Body of pancreas (tissue), 4 donors: ENCODE data around the gene MRPL36. TPM values are rescaled to one million over a fixed set of nuclear protein-coding genes. Genes with fewer than 3 reads are reported as not detected.

Source experiments
- ATAC-seq: fragments of 150-250 bp; one replicate; pipeline ENCODE4 v1.9.1; 2016
- DNase-seq, 4 donors: peaks; one replicate each; pipeline ENCODE4 v3.0.0-alpha.2; 2019
- H3K27ac ChIP-seq, 4 donors: fragments of 200-600 bp; sonication (generic); 1 replicate in 3 of 4; 2 replicates in 1 of 4; pipeline versions ENCODE4 v1.5.1 to v1.6.1; 2016 to 2019; ENCODE audit warnings: mild to moderate bottlenecking in 1 of 4, mixed read lengths in 1 of 4, moderate library complexity in 1 of 4
- H3K27me3 ChIP-seq, 2 donors: fragments of 200-600 bp; sonication (generic); one replicate each; pipeline ENCODE4 v1.6.0; 2016; ENCODE audit warnings: mild to moderate bottlenecking in 1 of 2
- H3K36me3 ChIP-seq, 2 donors: fragments of 200-600 bp; sonication (generic); replicated peaks in 1 of 2; 2 replicates each; pipeline ENCODE4 v1.5.1; 2016; ENCODE audit warnings: low read depth in 2 of 2; ENCODE audit not compliant: insufficient read depth in 1 of 2
- H3K4me1 ChIP-seq: fragments of 200-600 bp; sonication (generic); one replicate; pipeline ENCODE4 v1.6.0; 2016
- H3K4me3 ChIP-seq, 2 donors: fragments of 200-600 bp; sonication (generic); 1 replicate in 1 of 2; 2 replicates in 1 of 2; pipeline ENCODE4 v1.5.1; 2016 to 2019
- H3K9me3 ChIP-seq, 3 donors: fragments of 200-600 bp; sonication (generic); 1 replicate in 2 of 3; 2 replicates in 1 of 3; pipeline ENCODE4 v1.5.1; 2016
- POLR2A ChIP-seq, 3 donors: fragments of 450-650 bp; IDR thresholded peaks; one replicate each; pipeline ENCODE4 v1.6.1; 2016; ENCODE audit warnings: antibody characterized with exemption in 3 of 3, mild to moderate bottlenecking in 2 of 3
- WGBS, 2 donors: methylation state at CpG; one replicate each; pipeline ENCODE4 v1.1.5; 2017; 5-methylcytosine and 5-hydroxymethylcytosine counted together
- intact Hi-C: fragments of 100-400 bp; cut with DNase I; formaldehyde crosslinking; loops from one replicate; pipeline ENCODE4 v1.15.1; 2023
- total RNA-seq, 2 donors: library from RNA; depleted of rRNA; stranded (reverse); fragments of >200 nt; gene quantifications; one replicate each; pipeline ENCODE4 v1.1.0, GENCODE V29; 2016
- TF ChIP-seq, protein P1 (sequence below), 7 experiments: fragments of 450-650 bp in 4 of 7; fragments of 200-600 bp in 3 of 7; sonication (generic) in 3 of 7; IDR thresholded peaks; one replicate each; pipeline ENCODE4 v1.5.1; 2016 to 2019; ENCODE audit warnings: antibody characterized with exemption in 7 of 7

The MRPL36 gene
- total RNA-seq, 2 donors from 2014 or later: 4.9 to 16.3 TPM

DNA sequence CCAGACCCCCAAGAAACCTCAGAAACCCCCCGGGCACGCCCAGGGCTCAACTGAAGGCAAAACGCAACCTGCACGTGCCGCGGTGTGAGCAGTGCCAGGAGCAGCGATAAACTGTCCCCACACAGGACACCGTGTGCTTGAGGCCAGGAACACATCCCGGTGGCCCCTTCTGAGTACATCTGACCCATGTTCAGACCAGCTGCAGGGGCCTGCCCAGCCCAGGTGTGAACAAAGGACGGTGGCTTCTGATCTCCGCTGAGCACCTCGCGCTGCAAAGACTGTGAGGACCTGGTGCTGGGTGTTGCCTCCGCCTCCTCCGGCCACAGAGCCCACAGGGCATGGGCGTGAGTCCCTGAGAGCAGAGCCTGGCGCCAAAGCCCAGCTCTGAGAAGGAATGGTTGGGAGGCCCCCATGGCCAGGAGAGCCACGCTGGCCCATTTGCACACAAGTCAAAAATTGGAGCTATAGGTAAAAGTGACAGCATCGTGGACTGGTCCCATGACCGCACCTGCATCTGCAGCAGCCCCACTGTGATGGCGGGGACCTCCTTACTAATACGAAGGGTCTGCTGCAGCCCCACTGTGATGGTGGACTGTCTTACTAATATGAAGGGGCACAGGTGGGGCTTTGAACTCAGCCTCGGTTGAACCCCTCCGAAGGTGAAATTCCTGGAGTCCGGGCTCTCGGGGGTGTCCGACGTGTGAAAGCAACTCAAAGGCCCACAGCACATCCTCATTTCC is 33.0 kb upstream of the MRPL36 start:
- H3K4me3 ChIP-seq: no peak overlapping the region
- TF ChIP-seq POLR2A (IDR thresholded peaks at IDR 0.05): no peak
- TF ChIP-seq, protein P1, sequence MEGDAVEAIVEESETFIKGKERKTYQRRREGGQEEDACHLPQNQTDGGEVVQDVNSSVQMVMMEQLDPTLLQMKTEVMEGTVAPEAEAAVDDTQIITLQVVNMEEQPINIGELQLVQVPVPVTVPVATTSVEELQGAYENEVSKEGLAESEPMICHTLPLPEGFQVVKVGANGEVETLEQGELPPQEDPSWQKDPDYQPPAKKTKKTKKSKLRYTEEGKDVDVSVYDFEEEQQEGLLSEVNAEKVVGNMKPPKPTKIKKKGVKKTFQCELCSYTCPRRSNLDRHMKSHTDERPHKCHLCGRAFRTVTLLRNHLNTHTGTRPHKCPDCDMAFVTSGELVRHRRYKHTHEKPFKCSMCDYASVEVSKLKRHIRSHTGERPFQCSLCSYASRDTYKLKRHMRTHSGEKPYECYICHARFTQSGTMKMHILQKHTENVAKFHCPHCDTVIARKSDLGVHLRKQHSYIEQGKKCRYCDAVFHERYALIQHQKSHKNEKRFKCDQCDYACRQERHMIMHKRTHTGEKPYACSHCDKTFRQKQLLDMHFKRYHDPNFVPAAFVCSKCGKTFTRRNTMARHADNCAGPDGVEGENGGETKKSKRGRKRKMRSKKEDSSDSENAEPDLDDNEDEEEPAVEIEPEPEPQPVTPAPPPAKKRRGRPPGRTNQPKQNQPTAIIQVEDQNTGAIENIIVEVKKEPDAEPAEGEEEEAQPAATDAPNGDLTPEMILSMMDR (IDR thresholded peaks at IDR 0.05): no peak
- H3K9me3 ChIP-seq: no peaks in the 10 kb centered on the region
- no peaks in the 10 kb centered on the region for H3K4me1 ChIP-seq
- ATAC-seq (no peak), DNase-seq (no peak)
- H3K27ac ChIP-seq: no peak overlapping the region
- H3K27me3 ChIP-seq: no peaks in the 10 kb centered on the region
- intact Hi-C loops: no loop called here
- WGBS, 2 donors: 58 to 77% methylated on average over 17 to 28 of the region's 28 CpGs
- H3K36me3 ChIP-seq: no peaks in the 10 kb centered on the region

DNA sequence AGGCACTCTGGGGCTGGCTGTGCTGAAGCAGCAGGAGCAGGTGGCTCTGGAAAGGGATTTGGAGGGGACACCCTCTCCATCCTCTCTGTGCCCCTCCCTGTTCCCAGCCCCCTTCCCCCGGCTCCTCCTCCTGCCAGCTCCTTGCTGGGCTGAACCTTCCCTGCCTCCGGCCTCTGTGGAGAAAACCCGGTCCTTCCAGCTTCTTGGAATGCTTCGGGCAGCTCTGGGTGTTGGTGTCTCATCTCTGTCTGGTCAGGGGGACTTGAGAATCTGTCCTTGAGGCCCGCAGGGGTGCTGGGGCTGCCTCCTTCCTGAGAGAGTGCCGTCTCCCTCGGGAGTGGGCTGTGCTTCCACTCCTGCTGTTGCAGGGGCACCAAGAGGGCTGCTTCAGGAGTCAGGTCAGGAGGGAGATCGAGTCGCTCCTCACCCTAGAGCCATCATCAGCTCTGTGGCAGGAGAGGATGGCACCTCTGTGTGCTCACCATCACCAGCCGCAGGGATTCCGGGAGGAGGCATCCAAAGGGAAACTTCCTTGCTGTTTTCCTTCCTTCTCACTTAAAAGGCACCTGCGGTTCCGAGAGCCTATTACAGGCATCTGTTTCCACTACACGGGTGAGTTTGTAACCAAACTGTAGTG is 32.2 kb upstream of the MRPL36 start:
- WGBS, 2 donors: 49 to 61% methylated on average over 5 to 14 of the region's 14 CpGs
- H3K4me1 ChIP-seq: no peaks in the 10 kb centered on the region
- H3K4me3 ChIP-seq: no peak overlapping the region
- H3K9me3 ChIP-seq: no peaks in the 10 kb centered on the region
- DNase-seq (no peak), ATAC-seq (no peak)
- H3K27ac ChIP-seq: no peak overlapping the region
- H3K36me3 ChIP-seq: no peaks in the 10 kb centered on the region
- intact Hi-C loops: no loop called here
- H3K27me3 ChIP-seq: no peaks in the 10 kb centered on the region
- TF ChIP-seq, protein P1 (IDR thresholded peaks at IDR 0.05): no peak
- no peak for TF ChIP-seq POLR2A (IDR thresholded peaks at IDR 0.05)

- intact Hi-C loops: no loop called here
- no peak for DNase-seq
- ATAC-seq: no peak
- Histone ChIP-seq H3K4me1 (no peaks in the 10 kb centered on the region), H3K27ac (no peak overlapping the region), H3K9me3 (no peaks in the 10 kb centered on the region), H3K27me3 (no peaks in the 10 kb centered on the region), H3K4me3 (no peak overlapping the region), H3K36me3 (no peaks in the 10 kb centered on the region)
- no peak for TF ChIP-seq POLR2A (IDR thresholded peaks at IDR 0.05)
- TF ChIP-seq, protein P1 (IDR thresholded peaks at IDR 0.05): no peak
- WGBS, 2 donors: 79 to 84% methylated on average over 11 of the region's 11 CpGs
These were observed 31.6 kb upstream of the MRPL36 start for GRCh38 chr5:1831257-1831656.

- Histone ChIP-seq H3K4me1 (no peaks in the 10 kb centered on the region), H3K36me3 (no peaks in the 10 kb centered on the region), H3K4me3 (no peak overlapping the region), H3K27ac (no peak overlapping the region), H3K27me3 (no peaks in the 10 kb centered on the region), H3K9me3 (no peaks in the 10 kb centered on the region)
- intact Hi-C loops: no loop called here
- ATAC-seq (no peak), DNase-seq (no peak)
- no peak for TF ChIP-seq POLR2A (IDR thresholded peaks at IDR 0.05)
- TF ChIP-seq, protein P1 (IDR thresholded peaks at IDR 0.05): no peak
- 75 to 76% methylated on average over 17 of the region's 17 CpGs for WGBS, 2 donors
These were observed 31.1 kb upstream of the MRPL36 start for GRCh38 chr5:1830571-1831228.
